Activated B cell treated with CpG ODN at 0.5 μM for 24 hours (primary cell): ENCODE results near the gene LCOR. TPM values are rescaled to one million over a fixed set of nuclear protein-coding genes. Genes with fewer than 3 reads are reported as not detected.

Experiments used
- ATAC-seq: fragments of 200-7000 bp; cut with Tn5 transposase; one replicate; pipeline ENCODE4 v1.10.0; 2021; ENCODE audit warnings: low read depth, mild to moderate bottlenecking, moderate library complexity
- CTCF ChIA-PET: fragments of 350-600 bp; sonication (Branson Sonifier 250); formaldehyde crosslinking; loops from one replicate; lab custom pipeline; 2021; ENCODE audit warnings: antibody characterized with exemption; lab: Charles Lee
- POLR2A ChIA-PET: fragments of 350-600 bp; sonication (Branson Sonifier 250); formaldehyde crosslinking; loops from one replicate; lab custom pipeline; 2021; ENCODE audit warnings: antibody characterized with exemption; lab: Charles Lee
- DNase-seq: peaks from one replicate; pipeline ENCODE4 v3.0.0; 2022
- H3K27ac Mint-ChIP-seq: one replicate; pipeline ENCODE4 v1.8.0; 2020; ENCODE audit warnings: mixed read lengths
- H3K27me3 Mint-ChIP-seq: one replicate; pipeline ENCODE4 v1.8.0; 2021; ENCODE audit warnings: mixed read lengths
- H3K36me3 Mint-ChIP-seq: one replicate; pipeline ENCODE4 v1.8.0; 2021; ENCODE audit warnings: low read depth, mixed read lengths
- H3K4me1 Mint-ChIP-seq: one replicate; pipeline ENCODE4 v1.8.0; 2021; ENCODE audit warnings: mixed read lengths
- H3K4me3 Mint-ChIP-seq: one replicate; pipeline ENCODE4 v1.8.0; 2020; ENCODE audit warnings: mild to moderate bottlenecking, mixed read lengths
- H3K9me3 Mint-ChIP-seq: one replicate; pipeline ENCODE4 v1.8.0; 2020; ENCODE audit warnings: mixed read lengths
- CTCF ChIP-seq: fragments of 200-600 bp; IDR thresholded peaks from one replicate; pipeline ENCODE4 v1.8.0; 2022; ENCODE audit warnings: antibody characterized with exemption, mild to moderate bottlenecking
- intact Hi-C: fragments of 100-400 bp; cut with micrococcal nuclease; formaldehyde crosslinking; loops from one replicate; pipeline ENCODE4 v1.15.1; 2024
- total RNA-seq: library from RNA; stranded (reverse); gene quantifications from 2 replicates; pipeline ENCODE4 v1.2.3, GENCODE V29; 2022

Gene LCOR
- total RNA-seq, 1 donor from 2014 or later: 54.9 TPM

GRCh38 chr10:96820765-96821164 is 11.3 kb upstream of the LCOR start:
- no peak overlapping the region for H3K4me3 Mint-ChIP-seq
- no peaks in the 10 kb centered on the region for H3K27me3 Mint-ChIP-seq
- no peaks in the 10 kb centered on the region for H3K36me3 Mint-ChIP-seq
- intact Hi-C loops: no loop called here
- no peak for ATAC-seq
- no peak for DNase-seq
- H3K9me3 Mint-ChIP-seq: no peaks in the 10 kb centered on the region
- no peak overlapping the region for H3K27ac Mint-ChIP-seq
- CTCF ChIA-PET: interaction anchor here (0.9 to 1.3 kb wide), 2 partner anchors 178 to 180 kb away, joined by 5 to 7 read pairs; no protein-coding TSS in a partner anchor
- no peak for TF ChIP-seq CTCF
- POLR2A ChIA-PET: no interaction called here
- H3K4me1 Mint-ChIP-seq: no peaks in the 10 kb centered on the region

GRCh38 chr10:96826438-96826837 is 5.7 kb upstream of the LCOR start:
- intact Hi-C loops: no loop called here
- ChIA-PET CTCF (interaction anchor here (1.2 to 2.3 kb wide), 3 partner anchors 55 to 186 kb away, joined by 3 to 9 read pairs (median 3); no protein-coding TSS in a partner anchor), POLR2A (no interaction called here)
- no peak overlapping the region for H3K4me3 Mint-ChIP-seq
- no peak for DNase-seq
- no peak for ATAC-seq
- H3K4me1 Mint-ChIP-seq: peaks cover 19% of the 10 kb centered on the region
- no peak overlapping the region for H3K27ac Mint-ChIP-seq
- TF ChIP-seq CTCF: no peak
- no peaks in the 10 kb centered on the region for H3K9me3 Mint-ChIP-seq
- no peaks in the 10 kb centered on the region for H3K27me3 Mint-ChIP-seq
- H3K36me3 Mint-ChIP-seq: no peaks in the 10 kb centered on the region

- no peaks in the 10 kb centered on the region for H3K9me3 Mint-ChIP-seq
- peaks cover 26% of the 10 kb centered on the region for H3K4me1 Mint-ChIP-seq
- H3K36me3 Mint-ChIP-seq: peaks cover 6% of the 10 kb centered on the region
- intact Hi-C loops: no loop called here
- TF ChIP-seq CTCF: no peak
- no peak for ATAC-seq
- no peak overlapping the region for H3K4me3 Mint-ChIP-seq
- H3K27ac Mint-ChIP-seq: no peak overlapping the region
- CTCF ChIA-PET: interaction anchor here (1.6 to 1.9 kb wide), 3 partner anchors 63 to 188 kb away, joined by 3 to 10 read pairs (median 3); no protein-coding TSS in a partner anchor
- POLR2A ChIA-PET: no interaction called here
- H3K27me3 Mint-ChIP-seq: no peaks in the 10 kb centered on the region
- no peak for DNase-seq
Observed at GRCh38 chr10:96828609-96829008, 3.5 kb upstream of the LCOR start.

- ChIA-PET POLR2A (no interaction called here), CTCF (interaction anchor here (0.8 to 1.9 kb wide), 11 partner anchors 39 to 435 kb away, joined by 3 to 10 read pairs (median 3); no protein-coding TSS in a partner anchor)
- intact Hi-C loops: no loop called here
- Mint-ChIP-seq H3K27ac (no peak overlapping the region), H3K27me3 (no peaks in the 10 kb centered on the region), H3K4me1 (peaks cover 32% of the 10 kb centered on the region), H3K4me3 (no peak overlapping the region), H3K9me3 (no peaks in the 10 kb centered on the region), H3K36me3 (peaks cover 11% of the 10 kb centered on the region)
- DNase-seq (no peak), ATAC-seq (no peak)
- TF ChIP-seq CTCF: no peak
Observed at GRCh38 chr10:96829029-96829773, 2.9 kb upstream of the LCOR start.

GRCh38 chr10:96830511-96831199 is 1.4 kb upstream of the LCOR start:
- DNase-seq: peak; percentile 50
- intact Hi-C loops: loop anchor here (1.0 to 10.0 kb wide), 9 partner anchors 41 to 244 kb away; partner anchors contain the start of gene TM9SF3
- ATAC-seq: no peak
- TF ChIP-seq CTCF: peak; percentile 72
- CTCF ChIA-PET: interaction anchor here (1.0 to 1.9 kb wide), 7 partner anchors 57 to 190 kb away, joined by 3 to 10 read pairs (median 3); no protein-coding TSS in a partner anchor
- Mint-ChIP-seq H3K27ac (peak overlapping the region; percentile 82), H3K27me3 (no peaks in the 10 kb centered on the region), H3K36me3 (peaks cover 16% of the 10 kb centered on the region), H3K9me3 (no peaks in the 10 kb centered on the region), H3K4me1 (peaks cover 46% of the 10 kb centered on the region), H3K4me3 (peak overlapping the region; percentile 77)
- POLR2A ChIA-PET: interaction anchor here (0.7 kb wide), 1 partner anchor 73 kb away, joined by 3 read pairs; no protein-coding TSS in a partner anchor
